GM21390 (cell line): ENCODE measurements around the gene PI4KB.
A peak's percentile ranks its signal among the peaks of the same experiment; 100 is the strongest.
"Not testable (repeated sequence)": the region's sequence is repeated elsewhere in the genome, so short reads cannot be mapped to it uniquely, and the experiment has no call there.

Experiments used
- ATAC-seq: cut with Tn5 transposase; IDR thresholded peaks from one replicate; pipeline ENCODE4 v1.9.1; 2021; ENCODE audit not compliant: unreplicated experiment

Gene PI4KB

DNA sequence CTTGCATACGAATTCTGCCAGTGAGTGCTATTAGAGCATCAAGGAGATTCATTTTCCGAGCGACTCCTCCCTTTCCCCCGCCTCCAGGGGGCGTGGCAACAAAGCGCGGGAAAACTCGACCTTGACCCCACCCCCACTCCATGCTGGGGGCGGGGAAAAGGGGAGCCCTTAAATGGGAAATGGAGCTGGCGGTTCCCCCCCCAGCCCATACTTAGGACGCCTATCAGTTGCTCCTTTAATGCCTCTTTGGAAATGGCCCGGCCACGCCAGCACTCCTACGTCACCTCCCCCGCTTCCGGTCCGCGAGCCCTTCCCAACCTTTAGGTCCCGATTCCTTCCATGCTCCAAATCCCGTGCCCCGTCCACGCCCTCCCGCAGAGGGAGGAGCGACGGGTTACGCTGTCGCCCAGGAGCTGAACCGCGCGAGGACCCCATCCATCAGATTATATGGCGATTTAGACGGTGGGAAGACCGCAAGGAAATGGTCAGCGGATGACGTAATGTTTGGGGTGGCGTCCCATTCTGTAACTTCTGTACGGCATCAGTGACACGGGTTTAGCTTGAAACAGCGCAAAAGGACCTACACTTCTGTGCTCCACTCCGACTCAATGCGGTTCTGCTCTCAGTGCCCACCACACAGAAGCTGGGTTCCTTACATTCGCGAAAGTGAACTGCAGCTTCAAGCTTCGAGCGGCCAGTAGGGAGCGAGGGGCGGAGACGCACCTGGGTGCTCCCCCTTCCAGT lies 45.8 kb downstream of the PI4KB start:
- peak; percentile 26 for ATAC-seq

DNA sequence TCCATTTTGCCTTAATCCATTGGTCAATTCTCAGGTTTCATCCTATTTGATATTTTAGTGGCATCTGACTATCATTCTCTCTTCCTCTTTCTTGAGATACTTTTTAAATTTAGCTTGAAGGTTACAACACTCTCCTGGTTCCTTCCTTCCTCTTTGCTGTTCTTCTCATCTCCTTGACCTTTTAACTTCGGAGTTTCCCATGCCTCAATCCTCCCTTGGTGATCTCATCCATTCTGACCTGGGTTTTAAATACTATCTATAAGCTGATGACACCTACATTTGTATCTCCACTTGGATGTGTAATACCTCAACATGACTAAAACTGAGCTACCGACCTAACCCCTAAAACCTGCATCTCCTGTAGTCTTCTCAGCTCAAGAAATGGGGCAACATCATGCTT lies 50.0 kb downstream of the PI4KB start:
- no peak for ATAC-seq

DNA sequence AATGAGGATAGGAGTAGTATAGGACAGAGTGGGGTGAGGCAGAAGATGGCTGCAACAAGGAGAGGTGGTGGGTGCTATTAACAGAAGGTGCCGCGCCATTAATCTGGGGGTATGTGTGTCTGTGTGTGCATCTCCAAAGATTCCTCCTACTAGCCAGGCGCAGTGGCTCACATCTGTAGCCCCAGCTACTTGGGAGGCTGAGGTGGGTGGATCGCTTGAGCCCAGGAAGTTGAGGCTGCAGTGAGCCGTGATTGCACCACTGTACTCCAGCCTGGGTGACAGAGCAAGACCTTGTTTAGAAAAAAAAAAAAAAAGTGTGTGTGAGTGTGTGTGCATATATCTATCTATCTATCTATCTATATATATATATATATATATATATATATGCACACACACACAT lies 51.9 kb downstream of the PI4KB start:
- not testable (repeated sequence) for ATAC-seq

DNA sequence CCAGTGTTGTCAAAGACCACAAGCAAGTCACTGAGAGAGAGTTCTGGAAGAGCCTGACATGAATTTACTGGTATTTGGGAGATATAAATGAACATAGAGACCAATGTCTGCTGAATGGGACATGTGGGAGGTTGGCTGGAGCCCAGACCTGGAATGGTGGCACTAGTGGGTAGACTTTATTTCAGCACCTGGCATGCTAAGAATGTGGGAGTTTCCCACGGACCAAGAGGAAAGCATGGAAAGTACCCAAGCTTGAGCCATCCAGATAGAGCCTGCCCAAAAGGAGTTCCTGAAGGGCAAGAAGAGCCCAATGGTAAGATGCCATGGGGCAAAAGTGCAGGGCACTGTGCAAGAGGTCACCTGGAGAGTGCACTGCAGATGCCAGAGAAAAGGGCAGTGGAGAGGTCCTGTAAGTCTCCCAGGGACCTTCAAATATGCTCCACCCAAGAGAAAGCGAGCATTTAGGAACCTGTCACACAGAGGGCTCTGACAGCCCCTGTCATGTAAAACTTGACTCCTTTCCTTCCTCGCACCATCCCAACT lies 53.2 kb downstream of the PI4KB start:
- ATAC-seq: no peak

DNA sequence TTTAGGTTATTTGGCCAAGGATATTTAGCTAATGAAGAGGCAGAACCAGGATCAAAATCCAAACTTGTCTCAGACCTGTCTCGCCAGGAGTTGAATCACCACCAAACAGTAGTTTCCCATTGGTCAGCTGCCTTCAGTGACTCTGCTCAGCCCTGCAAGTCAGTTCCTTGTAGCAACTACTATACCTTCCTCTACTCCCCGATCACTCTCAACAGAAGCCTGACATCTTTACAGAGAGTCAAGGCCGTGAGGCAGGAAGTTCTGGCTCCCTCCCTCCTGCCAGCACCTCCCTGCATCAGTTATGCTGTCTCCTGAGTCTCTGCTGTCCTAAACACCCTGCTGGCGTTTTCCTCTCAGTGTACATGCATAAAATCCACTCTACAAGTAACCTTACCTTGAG lies 59.5 kb downstream of the PI4KB start:
- ATAC-seq: no peak

DNA sequence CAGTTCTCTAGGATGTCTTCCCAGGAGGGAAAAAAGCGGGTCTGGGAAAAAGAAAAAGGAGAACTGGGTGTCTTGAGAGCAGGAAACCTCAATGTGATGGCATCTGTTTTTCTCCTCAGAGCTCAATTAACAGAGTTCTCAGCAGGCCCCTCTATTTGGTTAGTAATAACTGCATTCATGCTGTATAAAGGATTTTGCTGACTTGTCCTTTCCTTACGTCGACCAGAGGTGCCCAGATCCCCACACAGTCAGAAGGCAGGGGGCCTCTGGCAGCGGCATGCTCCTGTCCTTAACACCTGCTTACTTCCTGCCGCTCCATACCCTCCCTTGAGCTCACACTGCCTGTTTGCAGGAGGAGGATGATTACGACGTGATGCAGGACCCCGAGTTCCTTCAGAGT lies 60.4 kb downstream of the PI4KB start:
- ATAC-seq: no peak

DNA sequence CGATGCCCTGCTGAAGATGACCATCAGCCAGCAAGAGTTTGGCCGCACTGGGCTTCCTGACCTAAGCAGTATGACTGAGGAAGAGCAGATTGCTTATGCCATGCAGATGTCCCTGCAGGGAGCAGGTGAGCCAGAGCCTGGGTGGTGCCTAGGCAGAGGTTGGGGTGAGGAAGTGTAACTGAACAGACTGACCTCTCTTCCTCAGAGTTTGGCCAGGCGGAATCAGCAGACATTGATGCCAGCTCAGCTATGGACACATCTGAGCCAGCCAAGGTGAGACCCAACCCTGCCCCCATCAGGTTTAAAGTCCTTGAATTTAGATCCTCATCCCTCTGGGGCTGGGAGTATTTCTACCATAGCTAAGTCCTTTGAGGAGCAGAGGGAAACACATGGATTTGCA lies 60.9 kb downstream of the PI4KB start:
- ATAC-seq: no peak

DNA sequence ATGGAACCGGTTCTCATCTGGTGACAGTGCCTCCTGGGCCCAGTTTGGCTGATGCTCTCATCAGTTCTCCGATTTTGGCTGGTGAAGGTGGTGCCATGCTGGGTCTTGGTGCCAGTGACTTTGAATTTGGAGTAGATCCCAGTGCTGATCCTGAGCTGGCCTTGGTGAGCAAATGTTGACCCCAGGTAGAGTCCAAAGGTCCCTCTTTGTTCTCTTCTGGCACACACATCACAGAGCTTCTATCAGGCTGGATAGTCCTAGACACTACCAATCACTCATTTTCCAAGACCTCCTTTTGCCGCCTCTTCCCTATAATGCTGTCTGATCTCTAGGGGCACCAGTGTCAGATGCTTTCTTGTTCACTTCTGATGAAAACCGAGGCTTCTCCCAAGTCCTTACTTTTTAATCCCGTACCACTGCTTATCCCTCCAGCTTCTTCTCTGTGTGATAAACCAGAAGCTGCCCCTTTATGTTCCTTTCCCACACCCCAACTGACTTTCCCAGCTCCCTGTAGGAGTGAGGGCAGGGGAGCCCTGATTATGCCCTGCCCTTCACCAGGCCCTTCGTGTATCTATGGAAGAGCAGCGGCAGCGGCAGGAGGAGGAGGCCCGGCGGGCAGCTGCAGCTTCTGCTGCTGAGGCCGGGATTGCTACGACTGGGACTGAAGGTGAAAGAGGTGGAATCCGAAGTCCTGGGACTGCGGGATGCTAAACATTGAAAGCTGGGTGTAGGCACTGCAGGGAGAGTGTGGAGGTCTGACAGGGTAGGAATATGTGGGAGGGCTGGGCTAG lies 61.6 kb downstream of the PI4KB start:
- ATAC-seq: no peak

DNA sequence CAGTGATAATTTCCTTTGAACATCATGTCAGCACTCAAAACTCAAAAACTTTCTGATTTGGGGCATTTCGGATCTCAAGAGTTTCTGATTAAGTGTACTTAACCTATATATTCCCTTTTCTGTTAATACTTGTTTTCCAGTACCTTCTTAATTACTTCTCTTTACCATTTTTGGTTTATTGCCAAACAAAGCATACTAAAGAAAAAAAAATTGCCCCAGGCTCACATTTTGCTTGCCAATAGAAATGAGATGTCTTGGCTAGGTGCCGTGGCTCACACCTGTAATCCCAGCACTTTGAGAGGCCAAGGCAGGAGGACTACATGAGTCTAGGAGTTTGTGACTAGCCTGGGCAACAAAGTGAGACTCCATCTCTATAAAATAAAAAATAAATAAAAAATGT lies 67.9 kb downstream of the PI4KB start:
- ATAC-seq: no peak

DNA sequence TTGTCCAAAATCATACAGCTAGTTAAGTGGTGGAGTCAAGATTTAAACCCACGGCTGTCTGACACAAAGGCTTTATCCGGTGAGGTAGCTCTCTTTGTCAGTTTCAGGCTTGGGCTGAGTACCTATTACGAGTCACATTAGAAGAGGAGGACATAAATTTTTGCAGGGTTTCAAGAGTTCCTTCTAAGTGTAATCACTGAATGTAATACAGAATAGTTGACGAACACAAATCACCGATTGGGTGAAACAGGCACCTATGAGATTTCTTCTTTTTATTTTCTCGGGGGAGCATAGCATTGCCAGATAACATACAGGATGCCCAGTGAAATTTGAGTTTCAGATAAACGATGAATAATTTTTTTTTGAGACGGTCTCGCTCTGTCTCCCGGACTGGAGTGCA lies 71.8 kb downstream of the PI4KB start:
- ATAC-seq: no peak

DNA sequence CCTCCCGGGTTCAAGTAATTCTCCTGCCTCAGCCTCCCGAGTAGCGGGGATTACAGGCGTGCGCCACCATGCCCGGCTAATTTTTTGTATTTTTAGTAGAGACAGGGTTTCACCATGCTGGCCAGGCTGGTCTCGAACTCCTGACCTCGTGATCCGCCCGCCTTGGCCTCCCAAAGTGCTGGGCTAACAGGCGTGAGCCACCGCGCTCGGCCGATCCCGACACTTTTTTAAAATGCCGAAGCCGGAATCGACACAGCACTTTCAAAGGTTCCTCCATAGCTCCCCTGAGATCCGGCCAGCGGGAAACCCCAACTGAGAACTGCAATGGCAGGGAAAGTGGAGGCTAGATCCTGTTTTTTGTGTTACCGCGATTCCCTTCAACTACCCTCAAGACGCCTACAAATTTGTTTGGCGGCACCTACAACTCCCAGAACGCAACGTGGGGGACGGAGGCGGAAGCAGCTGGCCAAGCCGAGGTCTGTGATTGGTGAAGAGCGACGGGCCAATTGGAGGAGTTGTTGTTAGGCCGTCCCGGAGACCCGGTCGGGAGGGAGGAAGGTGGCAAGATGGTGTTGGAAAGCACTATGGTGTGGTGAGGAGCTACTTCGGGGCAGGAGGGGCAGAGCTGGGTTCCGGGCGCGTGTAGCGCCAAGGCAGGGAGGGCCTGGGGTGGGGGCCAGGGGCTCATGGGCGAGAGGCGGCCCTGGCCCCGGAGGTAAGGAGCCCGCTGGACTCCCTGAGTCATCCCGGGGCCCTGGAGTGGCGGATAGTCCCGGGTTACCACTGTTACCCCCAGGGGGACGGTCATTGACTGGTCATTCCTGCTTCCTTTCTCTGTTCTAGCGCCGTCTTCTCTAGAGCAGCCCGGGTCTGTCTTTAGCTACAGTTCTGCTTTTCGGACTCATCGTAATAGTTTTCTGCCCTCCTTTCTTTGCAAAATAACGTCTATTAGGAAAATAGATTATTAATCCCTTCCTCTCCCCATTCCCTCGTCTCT lies 72.7 kb downstream of the PI4KB start, which contains the start of gene PSMD4:
Gene PSMD4, plus strand, starts transcription at position 518 of the 997 bp plus-strand sequence. Its CDS starts 49 bp downstream, at position 567.
- peak; percentile 88 for ATAC-seq

DNA sequence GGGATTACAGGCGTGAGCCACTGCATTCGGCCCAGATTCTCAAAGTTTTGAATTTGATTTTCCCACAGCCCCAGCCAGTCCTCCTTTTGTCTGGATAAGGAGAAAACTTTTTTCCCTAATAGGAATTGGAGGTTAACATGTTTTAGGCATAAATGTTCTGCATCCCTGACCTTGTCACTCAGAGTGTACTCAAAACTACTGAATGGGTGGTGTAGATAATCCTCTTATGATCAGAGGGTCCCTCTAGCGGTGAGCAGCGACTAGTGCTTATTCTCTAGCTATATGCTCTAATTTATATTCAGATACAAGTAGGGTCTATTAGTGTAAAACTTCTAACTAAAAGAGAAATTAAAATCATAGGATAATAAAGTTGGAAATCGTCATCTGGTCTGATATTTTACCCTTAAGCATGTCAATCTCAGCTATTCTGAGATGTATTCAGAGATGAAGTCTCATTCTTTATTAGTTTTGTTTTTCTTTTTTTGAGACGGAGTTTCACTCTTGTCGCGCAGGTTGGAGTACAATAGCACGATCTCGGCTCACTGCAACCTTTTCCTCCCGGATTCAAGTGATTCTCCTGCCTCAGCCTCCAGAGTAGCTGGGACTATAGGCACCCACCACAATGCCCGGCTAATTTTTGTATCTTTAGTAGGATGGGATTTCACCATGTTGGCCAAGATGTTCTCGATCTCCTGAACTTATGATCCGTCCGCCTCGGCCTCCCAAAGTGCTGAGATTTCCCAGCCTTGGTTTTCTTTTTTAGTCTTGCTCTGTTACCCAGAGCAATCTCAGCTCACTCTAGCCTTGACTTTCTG lies 75.4 kb downstream of the PI4KB start:
- ATAC-seq: no peak

DNA sequence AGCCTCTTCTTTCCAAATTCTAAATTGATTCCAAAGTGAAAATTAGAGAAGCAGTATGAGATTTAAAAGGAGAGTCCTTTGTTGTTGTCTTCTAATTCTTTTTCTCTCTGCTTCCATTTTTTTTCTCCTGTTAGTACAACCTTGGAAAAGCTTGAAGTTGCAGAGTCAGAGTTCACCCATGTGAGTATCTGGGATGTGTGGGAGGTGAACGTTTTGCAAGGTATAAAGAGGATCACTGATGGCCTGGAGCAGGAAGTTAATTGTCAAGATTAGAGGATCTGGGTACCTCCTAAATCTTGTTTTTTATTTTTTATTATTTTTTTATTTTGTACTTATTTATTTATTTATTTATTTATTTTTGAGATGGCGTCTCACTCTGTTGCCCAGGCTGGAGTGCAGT lies 80.4 kb downstream of the PI4KB start:
- ATAC-seq: no peak

DNA sequence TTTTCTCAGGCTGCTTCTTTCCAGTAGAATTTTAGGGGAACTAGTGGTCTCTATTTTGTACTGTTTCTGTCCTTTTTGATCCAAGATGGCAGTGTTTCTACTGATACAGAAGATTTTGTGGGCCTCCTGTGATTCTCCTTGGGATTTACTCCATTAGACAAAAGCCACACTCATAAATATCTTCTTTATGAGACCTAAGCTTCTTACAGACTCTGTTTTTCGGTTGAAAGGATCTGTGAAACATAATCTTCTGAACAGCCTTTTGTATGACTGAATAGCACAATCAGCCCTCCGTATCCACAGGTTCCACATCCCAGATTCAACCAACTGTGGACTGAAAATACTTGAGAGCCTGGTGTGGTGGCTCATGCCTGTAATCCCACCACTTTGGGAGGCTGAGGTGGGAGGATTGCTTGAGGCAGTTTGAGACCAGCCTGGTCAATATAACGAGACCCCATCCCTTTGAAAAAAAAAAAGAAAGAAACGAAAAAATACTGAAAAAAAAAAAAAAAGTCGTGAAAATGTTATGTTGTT lies 83.5 kb downstream of the PI4KB start:
- ATAC-seq: no peak

DNA sequence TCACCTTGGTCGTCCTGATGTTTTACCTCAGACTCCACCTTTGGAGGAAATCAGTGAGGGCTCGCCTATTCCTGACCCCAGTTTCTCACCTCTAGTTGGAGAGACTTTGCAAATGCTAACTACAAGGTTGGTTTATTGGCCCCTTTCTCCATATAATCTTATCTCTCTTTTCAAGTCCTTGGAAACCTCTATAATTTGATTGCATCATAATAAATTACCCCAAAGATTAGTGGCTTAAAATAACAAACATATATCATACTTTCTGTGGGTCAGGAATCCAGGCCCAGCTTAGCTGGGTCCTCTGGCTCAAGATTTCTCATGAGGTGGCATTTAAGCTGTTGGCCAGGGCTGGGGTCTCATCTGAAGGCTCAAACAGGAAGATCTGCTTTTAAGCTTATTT lies 84.8 kb downstream of the PI4KB start:
- no peak for ATAC-seq
